GM23338 (cell line): ENCODE data around the gene ARHGAP28. TPM values are rescaled to one million over a fixed set of nuclear protein-coding genes. Genes with fewer than 3 reads are reported as not detected.

Experiments
- ATAC-seq: fragments of 200-7000 bp; cut with Tn5 transposase; 3 replicates; pipeline ENCODE4 v1.9.1; 2020
- DNase-seq: peaks from one replicate; pipeline ENCODE4 v3.0.0-alpha.2; 2015; ENCODE audit warnings: low spot score
- H2AFZ ChIP-seq: fragments of 200-600 bp; sonication (generic); 2 replicates; pipeline ENCODE4 v1.8.0; 2016; ENCODE audit warnings: antibody characterized with exemption, mild to moderate bottlenecking, moderate library complexity
- H3F3A ChIP-seq: fragments of 200-600 bp; sonication (generic); replicated peaks from 2 replicates; pipeline ENCODE4 v1.8.0; 2017; ENCODE audit warnings: antibody characterized with exemption, mixed run types, low read depth
- H3K27ac ChIP-seq: fragments of 200-600 bp; sonication (generic); 2 replicates; pipeline ENCODE4 v1.6.1; 2016; ENCODE audit warnings: low read depth
- H3K27me3 ChIP-seq: fragments of 200-600 bp; sonication (generic); 2 replicates; pipeline ENCODE4 v1.8.0; 2016; ENCODE audit warnings: mild to moderate bottlenecking, mixed run types, moderate library complexity; ENCODE audit not compliant: insufficient read depth
- H3K36me3 ChIP-seq: fragments of 200-600 bp; sonication (generic); 2 replicates; pipeline ENCODE4 v1.8.0; 2016; ENCODE audit warnings: mild to moderate bottlenecking; ENCODE audit not compliant: insufficient read depth
- H3K4me1 ChIP-seq: fragments of 200-600 bp; sonication (generic); 2 replicates; pipeline ENCODE4 v1.8.0; 2016; ENCODE audit warnings: mild to moderate bottlenecking, moderate library complexity; ENCODE audit not compliant: insufficient read depth
- H3K4me2 ChIP-seq: fragments of 200-600 bp; sonication (generic); 2 replicates; pipeline ENCODE4 v1.7.1; 2017; ENCODE audit warnings: mixed run types
- H3K4me3 ChIP-seq: fragments of 200-600 bp; sonication (generic); 2 replicates; pipeline ENCODE4 v1.6.1; 2016; ENCODE audit warnings: mixed run types
- H3K79me2 ChIP-seq: fragments of 200-600 bp; sonication (generic); replicated peaks from 2 replicates; pipeline ENCODE4 v1.8.0; 2017; ENCODE audit warnings: mild to moderate bottlenecking; ENCODE audit not compliant: insufficient read depth
- H3K9me2 ChIP-seq: fragments of 200-600 bp; sonication (generic); 2 replicates; pipeline ENCODE4 v1.8.0; 2017; ENCODE audit not compliant: insufficient read depth
- H4K20me1 ChIP-seq: fragments of 200-600 bp; sonication (generic); replicated peaks from 2 replicates; pipeline ENCODE4 v1.8.0; 2017; ENCODE audit warnings: mild to moderate bottlenecking; ENCODE audit not compliant: insufficient read depth
- H3K27ac Mint-ChIP-seq: 2 replicates; pipeline ENCODE4 v1.8.0; 2020; ENCODE audit warnings: inconsistent platforms, mild to moderate bottlenecking, moderate library complexity, mixed read lengths
- H3K27me3 Mint-ChIP-seq: 3 replicates; pipeline ENCODE4 v1.8.0; 2022; ENCODE audit warnings: low read depth, mild to moderate bottlenecking, moderate library complexity, mixed read lengths, inconsistent platforms; ENCODE audit not compliant: insufficient read depth, poor library complexity
- H3K36me3 Mint-ChIP-seq: 3 replicates; pipeline ENCODE4 v1.8.0; 2021; ENCODE audit warnings: low read depth, mild to moderate bottlenecking, inconsistent platforms, moderate library complexity, mixed read lengths
- H3K4me1 Mint-ChIP-seq: 3 replicates; pipeline ENCODE4 v1.8.0; 2020; ENCODE audit warnings: mild to moderate bottlenecking, inconsistent platforms, mixed read lengths
- H3K4me3 Mint-ChIP-seq: 3 replicates; pipeline ENCODE4 v1.8.0; 2021; ENCODE audit warnings: moderate library complexity, mild to moderate bottlenecking, inconsistent platforms, mixed read lengths
- H3K9me3 Mint-ChIP-seq: 3 replicates; pipeline ENCODE4 v1.8.0; 2020; ENCODE audit warnings: moderate library complexity, mild to moderate bottlenecking, inconsistent platforms, mixed read lengths
- CTCF ChIP-seq, 2 experiments: fragments of 200-600 bp in 1 of 2; sonication (generic) in 1 of 2; conservative IDR thresholded peaks; 2 replicates each; pipeline versions ENCODE4 v1.5.1 to v1.6.1; 2016 to 2017; ENCODE audit warnings: antibody characterized with exemption in 2 of 2, low read depth in 2 of 2, mild to moderate bottlenecking in 2 of 2, moderate library complexity in 1 of 2
- EZH2 ChIP-seq: fragments of 200-600 bp; sonication (generic); IDR thresholded peaks from one replicate; pipeline ENCODE4 v1.8.0; 2017; ENCODE audit warnings: antibody characterized with exemption, mild to moderate bottlenecking, low read depth; ENCODE audit not compliant: unreplicated experiment
- POLR2AphosphoS5 ChIP-seq: IDR thresholded peaks from 2 replicates; pipeline ENCODE4 v1.6.1; 2016; ENCODE audit warnings: antibody characterized with exemption, low read depth
- STAT1 ChIP-seq: IDR thresholded peaks from one replicate; pipeline ENCODE4 v1.6.1; 2016; ENCODE audit warnings: antibody characterized with exemption; ENCODE audit not compliant: unreplicated experiment
- ZNF331 ChIP-seq: fragments of 250-450 bp; sonication (Bioruptor Pico); IDR thresholded peaks from 2 replicates; pipeline ENCODE4 v1.5.0; 2020; ENCODE audit warnings: low read depth, mild to moderate bottlenecking, moderate library complexity
- polyA plus RNA-seq: library from polyadenylated mRNA; unstranded; fragments of >200 nt; fragmentation: Nextera tagmentation; extraction: Ambion mirVana; gene quantifications from 2 replicates; pipeline ENCODE4 v1.2.1, GENCODE V29; 2016
- total RNA-seq: library from RNA; depleted of rRNA; stranded (reverse); fragments of >200 nt; shearing (Covaris generic); gene quantifications from 2 replicates; pipeline ENCODE4 v1.2.3, GENCODE V29; 2014
- TF ChIP-seq, protein P1 (sequence below): fragments of 250-450 bp; sonication (Bioruptor Pico); IDR thresholded peaks from 2 replicates; pipeline ENCODE4 v1.5.0; 2020; ENCODE audit warnings: mild to moderate bottlenecking, moderate library complexity
- TF ChIP-seq, protein P2 (sequence below): IDR thresholded peaks from 2 replicates; pipeline ENCODE4 v1.6.1; 2016; ENCODE audit warnings: antibody characterized with exemption

Gene ARHGAP28
- total and polyA plus RNA-seq, 2 experiments from 2014 or later: 2.8 to 9.6 TPM

DNA sequence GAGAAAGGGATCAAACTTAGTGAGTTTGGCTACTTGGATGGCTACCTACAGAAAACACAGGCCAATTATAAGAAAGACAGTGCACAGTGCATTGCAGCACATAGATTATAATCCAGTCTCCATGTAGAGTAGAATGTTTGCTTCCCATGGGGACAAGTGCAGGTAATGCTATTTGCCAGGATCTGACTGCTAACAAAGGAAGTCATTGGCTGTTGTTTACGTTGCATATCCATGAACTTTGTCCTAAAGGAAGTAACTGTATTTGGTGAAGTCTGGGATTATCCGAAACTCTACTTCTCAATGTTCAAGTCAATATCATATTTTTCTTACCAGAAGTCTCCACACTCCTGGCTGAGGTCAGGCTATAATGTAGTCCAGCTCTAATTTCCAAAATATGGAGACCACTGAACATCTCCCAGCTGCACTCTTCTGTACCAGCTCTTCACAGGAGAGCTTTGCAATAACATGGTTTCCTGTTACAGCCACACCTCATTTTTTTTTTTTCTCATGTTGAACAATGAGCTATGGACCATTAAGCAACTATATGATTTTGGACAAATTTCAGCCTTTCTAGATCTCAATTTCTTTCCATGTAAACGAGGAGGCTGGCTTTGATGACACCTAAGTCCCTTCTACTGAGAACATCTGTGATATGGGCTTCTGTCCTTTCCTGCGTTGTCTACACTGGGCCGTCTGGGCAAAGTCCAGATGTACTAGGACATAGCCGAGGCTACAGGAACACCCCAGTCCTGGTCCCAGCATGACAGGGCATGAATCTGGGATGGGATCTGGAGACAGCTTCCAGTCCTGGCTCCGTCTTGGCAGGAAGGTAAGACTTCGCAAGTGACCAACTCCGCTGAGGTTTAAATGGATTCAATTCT lies 233.3 kb downstream of the ARHGAP28 start:
- no peak overlapping the region for H3K27ac ChIP-seq
- no peak overlapping the region for H3K27ac Mint-ChIP-seq

More for the DNA sequence above, 233.3 kb downstream of the ARHGAP28 start:
- Histone ChIP-seq H3K36me3 (peaks cover 30% of the 10 kb centered on the region), H3K27me3 (no peaks in the 10 kb centered on the region), H3K9me2 (no peaks in the 10 kb centered on the region), H3K4me1 (no peaks in the 10 kb centered on the region), H3K4me3 (no peak overlapping the region), H3F3A (no peaks in the 10 kb centered on the region), H3K79me2 (no peaks in the 10 kb centered on the region), H2AFZ (no peak overlapping the region), H3K4me2 (no peak overlapping the region), H4K20me1 (0 out of 2 replicates have a peak, but pooled peaks cover 4% of the 10 kb centered on the region)
- Mint-ChIP-seq H3K4me1 (no peaks in the 10 kb centered on the region), H3K36me3 (peaks cover 46% of the 10 kb centered on the region), H3K9me3 (peaks cover 2% of the 10 kb centered on the region; the same call in 2 of the 3 replicates), H3K27me3 (peaks cover 2% of the 10 kb centered on the region), H3K4me3 (no peak overlapping the region)
- no peak for DNase-seq
- TF ChIP-seq, protein P1, sequence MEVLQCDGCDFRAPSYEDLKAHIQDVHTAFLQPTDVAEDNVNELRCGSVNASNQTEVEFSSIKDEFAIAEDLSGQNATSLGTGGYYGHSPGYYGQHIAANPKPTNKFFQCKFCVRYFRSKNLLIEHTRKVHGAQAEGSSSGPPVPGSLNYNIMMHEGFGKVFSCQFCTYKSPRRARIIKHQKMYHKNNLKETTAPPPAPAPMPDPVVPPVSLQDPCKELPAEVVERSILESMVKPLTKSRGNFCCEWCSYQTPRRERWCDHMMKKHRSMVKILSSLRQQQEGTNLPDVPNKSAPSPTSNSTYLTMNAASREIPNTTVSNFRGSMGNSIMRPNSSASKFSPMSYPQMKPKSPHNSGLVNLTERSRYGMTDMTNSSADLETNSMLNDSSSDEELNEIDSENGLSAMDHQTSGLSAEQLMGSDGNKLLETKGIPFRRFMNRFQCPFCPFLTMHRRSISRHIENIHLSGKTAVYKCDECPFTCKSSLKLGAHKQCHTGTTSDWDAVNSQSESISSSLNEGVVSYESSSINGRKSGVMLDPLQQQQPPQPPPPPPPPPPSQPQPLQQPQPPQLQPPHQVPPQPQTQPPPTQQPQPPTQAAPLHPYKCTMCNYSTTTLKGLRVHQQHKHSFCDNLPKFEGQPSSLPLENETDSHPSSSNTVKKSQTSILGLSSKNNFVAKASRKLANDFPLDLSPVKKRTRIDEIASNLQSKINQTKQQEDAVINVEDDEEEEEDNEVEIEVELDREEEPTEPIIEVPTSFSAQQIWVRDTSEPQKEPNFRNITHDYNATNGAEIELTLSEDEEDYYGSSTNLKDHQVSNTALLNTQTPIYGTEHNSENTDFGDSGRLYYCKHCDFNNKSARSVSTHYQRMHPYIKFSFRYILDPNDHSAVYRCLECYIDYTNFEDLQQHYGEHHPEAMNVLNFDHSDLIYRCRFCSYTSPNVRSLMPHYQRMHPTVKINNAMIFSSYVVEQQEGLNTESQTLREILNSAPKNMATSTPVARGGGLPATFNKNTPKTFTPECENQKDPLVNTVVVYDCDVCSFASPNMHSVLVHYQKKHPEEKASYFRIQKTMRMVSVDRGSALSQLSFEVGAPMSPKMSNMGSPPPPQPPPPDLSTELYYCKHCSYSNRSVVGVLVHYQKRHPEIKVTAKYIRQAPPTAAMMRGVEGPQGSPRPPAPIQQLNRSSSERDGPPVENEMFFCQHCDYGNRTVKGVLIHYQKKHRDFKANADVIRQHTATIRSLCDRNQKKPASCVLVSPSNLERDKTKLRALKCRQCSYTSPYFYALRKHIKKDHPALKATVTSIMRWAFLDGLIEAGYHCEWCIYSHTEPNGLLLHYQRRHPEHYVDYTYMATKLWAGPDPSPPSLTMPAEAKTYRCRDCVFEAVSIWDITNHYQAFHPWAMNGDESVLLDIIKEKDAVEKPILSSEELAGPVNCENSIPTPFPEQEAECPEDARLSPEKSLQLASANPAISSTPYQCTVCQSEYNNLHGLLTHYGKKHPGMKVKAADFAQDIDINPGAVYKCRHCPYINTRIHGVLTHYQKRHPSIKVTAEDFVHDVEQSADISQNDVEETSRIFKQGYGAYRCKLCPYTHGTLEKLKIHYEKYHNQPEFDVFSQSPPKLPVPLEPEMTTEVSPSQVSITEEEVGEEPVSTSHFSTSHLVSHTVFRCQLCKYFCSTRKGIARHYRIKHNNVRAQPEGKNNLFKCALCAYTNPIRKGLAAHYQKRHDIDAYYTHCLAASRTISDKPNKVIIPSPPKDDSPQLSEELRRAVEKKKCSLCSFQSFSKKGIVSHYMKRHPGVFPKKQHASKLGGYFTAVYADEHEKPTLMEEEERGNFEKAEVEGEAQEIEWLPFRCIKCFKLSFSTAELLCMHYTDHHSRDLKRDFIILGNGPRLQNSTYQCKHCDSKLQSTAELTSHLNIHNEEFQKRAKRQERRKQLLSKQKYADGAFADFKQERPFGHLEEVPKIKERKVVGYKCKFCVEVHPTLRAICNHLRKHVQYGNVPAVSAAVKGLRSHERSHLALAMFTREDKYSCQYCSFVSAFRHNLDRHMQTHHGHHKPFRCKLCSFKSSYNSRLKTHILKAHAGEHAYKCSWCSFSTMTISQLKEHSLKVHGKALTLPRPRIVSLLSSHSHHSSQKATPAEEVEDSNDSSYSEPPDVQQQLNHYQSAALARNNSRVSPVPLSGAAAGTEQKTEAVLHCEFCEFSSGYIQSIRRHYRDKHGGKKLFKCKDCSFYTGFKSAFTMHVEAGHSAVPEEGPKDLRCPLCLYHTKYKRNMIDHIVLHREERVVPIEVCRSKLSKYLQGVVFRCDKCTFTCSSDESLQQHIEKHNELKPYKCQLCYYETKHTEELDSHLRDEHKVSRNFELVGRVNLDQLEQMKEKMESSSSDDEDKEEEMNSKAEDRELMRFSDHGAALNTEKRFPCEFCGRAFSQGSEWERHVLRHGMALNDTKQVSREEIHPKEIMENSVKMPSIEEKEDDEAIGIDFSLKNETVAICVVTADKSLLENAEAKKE (CRISPR knock-in tag): no peak
- TF ChIP-seq EZH2 (no peak), ZNF331 (no peak), STAT1 (no peak), POLR2AphosphoS5 (no peak), CTCF (conservative IDR thresholded peaks at IDR 0.05; ENCODE audit: low read depth in 2 of 2) (no peak)
- TF ChIP-seq, protein P2, sequence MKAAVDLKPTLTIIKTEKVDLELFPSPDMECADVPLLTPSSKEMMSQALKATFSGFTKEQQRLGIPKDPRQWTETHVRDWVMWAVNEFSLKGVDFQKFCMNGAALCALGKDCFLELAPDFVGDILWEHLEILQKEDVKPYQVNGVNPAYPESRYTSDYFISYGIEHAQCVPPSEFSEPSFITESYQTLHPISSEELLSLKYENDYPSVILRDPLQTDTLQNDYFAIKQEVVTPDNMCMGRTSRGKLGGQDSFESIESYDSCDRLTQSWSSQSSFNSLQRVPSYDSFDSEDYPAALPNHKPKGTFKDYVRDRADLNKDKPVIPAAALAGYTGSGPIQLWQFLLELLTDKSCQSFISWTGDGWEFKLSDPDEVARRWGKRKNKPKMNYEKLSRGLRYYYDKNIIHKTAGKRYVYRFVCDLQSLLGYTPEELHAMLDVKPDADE: no peak
- ATAC-seq: no peak
